Epithelial cell of prostate (primary cell): ENCODE data around the gene TPO.
"Not testable (repeated sequence)": the region's sequence is repeated elsewhere in the genome, so short reads cannot be mapped to it uniquely, and the experiment has no call there.

ENCODE experiments used
- DNase-seq: peaks from one replicate; pipeline ENCODE4 v3.0.0-alpha.2; 2011; ENCODE audit warnings: low read depth, low spot score
- H3K27ac ChIP-seq: fragments of 450-650 bp; 2 replicates; pipeline ENCODE4 v1.5.1; 2017; ENCODE audit warnings: mild to moderate bottlenecking

TPO gene

DNA sequence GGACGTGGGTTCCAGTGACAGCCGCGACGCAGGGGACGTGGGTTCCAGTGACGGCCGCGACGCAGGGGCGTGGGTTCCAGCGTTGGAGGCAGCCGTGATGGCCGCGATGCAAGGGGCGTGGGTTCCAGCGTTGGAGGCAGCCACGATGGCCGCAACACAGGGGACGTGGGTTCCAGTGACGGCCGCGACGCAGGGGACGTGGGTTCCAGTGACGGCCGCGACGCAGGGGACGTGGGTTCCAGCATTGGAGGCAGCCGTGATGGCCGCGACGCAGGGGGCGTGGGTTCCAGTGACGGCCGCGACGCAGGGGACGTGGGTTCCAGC lies 155.0 kb downstream of the TPO start:
- not testable (repeated sequence) for H3K27ac ChIP-seq, DNase-seq

DNA sequence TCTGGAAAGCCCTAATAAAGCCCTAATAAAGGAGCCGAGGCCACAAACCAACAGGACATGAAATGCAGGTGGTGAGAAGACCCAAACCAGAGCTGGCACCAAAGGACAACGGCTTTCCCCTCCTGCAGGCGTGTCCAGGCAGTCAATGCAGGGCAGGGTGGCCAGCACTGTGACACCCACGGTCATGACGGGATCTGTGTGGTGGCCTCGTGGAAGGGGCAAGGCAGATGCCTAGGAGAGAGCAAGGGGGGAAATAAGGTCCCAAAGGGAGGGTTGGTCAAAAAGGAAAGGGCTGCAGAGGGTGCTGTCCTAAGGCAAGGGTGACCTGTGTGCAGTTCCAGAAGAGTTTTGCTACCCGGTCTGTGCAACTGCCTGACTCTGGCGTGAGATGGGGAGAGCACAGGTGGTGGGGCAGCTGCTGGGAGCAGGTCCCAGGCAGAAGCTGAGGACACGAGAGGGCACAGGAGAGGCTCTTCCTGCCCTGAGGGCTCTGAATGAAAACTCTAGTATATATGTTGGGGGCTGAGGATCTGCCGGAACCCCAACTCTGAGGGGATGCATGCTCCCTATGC lies 156.7 kb downstream of the TPO start:
- no peak for DNase-seq
- H3K27ac ChIP-seq = no peak overlapping the region

DNA sequence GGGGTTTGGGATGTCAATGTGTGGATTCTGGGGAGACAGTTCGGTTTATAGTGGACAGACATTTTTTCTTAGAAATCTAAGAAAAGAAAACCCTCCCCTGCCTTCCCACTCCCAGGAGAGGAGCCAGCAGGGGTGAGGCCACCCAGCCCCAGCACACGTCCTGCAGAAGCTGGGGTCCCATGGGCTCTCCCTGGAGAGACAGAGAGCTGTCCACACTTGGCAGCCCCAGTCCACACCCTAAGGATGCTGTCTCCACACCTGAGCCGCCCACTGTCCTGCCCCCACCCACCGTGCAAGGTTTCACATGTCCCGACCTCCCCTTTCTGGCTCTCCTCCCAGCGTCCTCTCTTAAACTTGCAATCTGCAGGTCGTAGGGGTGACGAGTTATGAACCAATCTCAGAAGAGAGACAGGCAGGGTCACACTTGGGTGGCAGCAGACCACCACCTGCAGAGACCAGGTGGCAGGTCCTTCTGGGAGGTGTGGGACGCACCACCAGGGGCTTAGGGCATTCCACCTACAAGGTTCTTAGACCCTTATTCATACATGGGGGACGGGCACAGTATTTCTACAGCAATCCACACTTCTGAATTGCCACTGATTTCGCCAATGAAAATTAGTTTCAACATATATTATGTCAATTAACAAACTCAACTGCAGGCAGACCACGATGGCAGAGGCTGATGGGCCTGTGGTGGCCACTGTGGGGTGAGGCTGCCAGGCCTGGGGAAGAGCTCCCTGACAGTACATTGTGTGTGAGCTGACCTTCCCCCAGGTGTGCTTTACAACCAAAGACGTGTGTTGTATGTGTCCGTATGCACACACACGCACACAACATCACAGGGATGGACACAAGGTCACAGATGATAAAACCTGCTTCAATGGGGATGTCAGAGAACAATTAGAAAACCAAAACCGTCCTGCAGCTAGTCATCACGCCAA lies 158.5 kb downstream of the TPO start:
- DNase-seq = no peak

DNA sequence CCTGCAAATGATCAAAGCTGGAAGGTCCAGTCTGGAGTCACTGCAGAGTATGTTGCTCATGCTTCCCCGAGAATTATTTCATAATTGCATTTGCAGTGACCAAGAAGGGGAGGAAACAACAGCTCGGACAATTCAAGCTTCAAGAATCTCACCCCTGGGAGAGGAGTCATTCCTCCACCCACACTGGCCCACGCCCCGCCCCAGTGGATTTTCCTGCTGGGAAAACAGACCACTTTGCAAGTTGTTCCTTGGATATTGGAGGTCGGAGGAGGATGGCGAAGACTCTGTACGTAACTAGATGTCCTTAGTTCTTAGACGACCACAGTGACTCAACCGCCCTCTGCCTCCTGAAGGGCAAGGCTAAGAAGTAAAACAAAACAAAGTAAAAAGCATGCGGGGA lies 159.4 kb downstream of the TPO start:
- no peak overlapping the region for H3K27ac ChIP-seq
- no peak for DNase-seq

More for the DNA sequence above, 158.5 kb downstream of the TPO start:
- no peak overlapping the region for H3K27ac ChIP-seq

DNA sequence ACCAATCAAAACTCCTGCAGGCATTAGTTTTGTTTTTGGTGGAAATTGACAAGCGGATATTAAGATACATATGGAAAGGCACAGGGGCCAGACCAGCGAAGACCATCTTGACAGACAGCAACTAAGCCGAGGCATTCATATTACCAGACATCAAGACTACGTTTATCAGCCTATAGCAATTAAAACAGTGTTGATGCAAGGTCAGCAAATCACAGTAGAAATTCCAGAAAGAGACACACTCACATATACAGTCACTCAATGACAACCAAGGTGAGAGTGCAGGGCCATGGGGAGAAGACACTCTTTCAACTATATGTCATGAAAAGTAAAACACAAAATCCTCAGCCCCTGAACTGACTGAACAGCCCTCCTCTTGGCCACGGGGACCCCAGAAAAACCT lies 164.6 kb downstream of the TPO start:
- no peak overlapping the region for H3K27ac ChIP-seq
- no peak for DNase-seq

DNA sequence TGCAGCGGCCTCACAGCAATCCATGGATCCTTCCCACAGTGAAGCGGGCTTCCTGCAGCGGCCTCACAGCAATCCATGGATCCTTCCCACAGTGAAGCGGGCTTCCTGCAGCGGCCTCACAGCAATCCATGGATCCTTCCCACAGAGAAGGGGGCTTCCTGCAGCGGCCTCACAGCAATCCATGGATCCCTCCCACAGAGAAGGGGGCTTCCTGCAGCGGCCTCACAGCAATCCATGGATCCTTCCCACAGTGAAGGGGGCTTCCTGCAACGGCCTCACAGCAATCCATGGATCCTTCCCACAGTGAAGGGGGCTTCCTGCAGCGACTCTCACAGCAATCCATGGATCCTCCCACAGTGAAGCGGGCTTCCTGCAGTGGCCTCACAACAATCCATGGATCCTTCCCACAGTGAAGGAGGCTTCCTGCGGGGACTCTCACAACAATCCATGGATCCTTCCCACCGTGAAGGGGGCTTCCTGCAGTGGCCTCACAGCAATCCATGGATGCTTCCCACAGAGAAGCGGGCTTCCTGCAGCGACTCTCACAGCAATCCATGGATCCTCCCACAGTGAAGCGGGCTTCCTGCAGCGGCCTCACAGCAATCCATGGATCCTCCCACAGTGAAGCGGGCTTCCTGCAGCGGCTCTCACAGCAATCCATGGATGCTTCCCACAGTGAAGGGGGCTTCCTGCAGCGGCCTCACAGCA lies 168.1 kb downstream of the TPO start:
- DNase-seq, H3K27ac ChIP-seq: not testable (repeated sequence)

DNA sequence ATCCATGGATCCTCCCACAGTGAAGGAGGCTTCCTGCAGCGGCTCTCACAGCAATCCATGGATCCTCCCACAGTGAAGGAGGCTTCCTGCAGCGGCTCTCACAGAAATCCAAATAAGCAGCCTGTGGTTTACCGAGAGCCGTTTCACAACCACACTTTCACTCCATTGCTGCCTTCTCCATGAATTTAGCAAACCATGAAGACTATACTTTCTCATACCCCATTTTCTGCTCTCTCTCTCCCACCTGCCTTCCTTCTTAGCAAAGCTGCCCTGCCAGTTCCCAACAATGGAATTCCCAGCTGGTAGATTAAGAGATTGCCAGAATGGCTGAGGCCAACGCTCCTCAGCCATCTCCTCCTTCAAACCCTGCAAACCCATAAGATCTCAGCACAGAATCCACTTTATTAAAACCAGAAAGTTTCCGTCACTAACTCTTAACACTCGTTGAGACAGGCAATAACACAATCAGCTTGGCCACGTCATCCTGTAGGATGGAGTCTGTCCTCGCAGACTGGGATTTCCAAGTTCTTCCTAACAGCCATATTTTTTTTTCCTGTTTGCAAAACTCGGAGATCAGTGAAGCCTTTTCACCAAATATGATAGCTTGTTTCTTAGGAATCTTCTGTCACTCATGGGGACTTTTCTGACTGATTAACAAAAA lies 168.8 kb downstream of the TPO start:
- no peak overlapping the region for H3K27ac ChIP-seq
- DNase-seq = no peak

DNA sequence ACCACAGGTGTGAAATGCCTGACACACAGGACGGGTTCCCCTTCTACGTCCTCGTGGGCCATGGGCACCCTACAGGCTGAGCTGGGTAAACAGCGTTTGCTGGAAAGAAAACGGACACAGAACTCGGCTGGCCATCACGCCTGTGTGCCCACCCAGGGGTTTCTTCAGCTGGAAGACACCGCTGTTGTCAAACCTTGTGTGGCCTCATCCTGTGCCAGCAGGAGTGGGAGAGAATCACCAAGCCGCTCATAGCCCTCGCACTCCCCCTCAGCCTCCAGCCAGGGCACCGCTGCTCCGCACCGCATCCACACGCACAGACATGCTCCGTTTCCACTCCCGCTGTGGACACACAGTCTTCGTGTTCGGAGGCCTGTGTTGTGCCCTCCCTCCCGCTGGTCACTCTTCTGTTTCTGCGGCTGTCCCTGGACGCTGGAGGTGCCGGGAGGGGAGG lies 169.7 kb downstream of the TPO start:
- H3K27ac ChIP-seq = no peak overlapping the region
- DNase-seq = no peak

DNA sequence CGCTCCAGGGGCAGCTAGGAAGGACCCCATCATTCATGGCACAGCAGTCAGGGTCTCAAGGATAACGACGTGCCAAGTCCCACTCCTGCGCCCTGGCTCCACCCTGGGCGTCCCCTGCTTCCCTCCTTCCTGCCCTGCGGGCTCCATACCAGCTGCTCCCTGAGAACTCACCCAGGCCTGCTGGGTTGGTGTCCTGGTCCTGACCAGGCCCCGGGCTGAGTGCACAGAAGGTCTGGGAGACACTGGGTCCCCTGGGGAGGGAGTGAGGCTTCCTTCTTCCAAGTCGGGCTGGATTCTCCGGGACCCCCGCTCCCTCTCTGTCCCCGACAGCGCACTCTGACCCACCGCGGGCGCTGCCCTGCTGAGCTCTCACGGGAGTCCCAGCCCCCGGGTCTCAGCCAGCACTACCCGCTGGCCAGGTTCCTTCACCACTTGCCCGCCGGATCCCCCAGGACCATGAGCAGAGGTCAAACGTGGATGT lies 170.8 kb downstream of the TPO start:
- H3K27ac ChIP-seq = no peak overlapping the region
- DNase-seq = no peak

DNA sequence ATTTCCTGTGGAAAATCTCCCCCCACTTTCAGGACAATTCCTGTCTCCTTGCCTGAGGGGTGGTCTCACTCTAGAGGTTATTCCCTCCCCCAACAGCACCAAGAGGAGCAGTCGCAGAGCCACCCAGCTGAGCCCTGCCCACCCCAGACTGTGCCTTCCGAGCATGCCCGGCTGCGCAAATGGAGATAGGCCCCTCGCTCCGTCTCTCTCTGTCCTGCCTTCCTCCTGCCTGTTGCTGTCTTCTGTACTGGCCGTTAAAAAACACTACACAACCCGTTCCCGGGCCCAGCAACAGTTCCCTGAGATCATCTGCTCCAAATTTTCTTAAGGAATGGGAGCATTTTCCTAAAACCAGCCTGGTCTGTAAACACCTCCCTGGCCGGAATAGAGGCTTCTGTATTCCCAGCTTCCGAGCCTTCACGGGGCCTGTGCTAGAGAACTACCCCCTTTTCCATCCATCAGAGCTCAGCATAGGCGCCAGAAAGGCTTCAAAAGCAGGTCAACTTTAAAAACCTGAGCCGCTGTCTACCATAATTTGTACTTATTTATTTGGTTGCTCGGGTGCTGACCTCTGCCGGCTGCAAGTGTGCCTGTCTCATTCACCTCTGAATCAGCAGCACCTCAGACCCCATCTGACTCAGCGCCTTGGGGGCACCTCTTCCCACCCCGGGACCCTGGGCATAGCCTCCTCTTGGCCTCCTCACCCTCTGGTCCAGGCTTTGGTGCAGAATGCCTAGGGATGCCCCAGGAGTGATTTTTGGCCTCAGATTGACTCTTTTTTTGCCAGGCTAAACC lies 171.6 kb downstream of the TPO start:
- H3K27ac ChIP-seq = no peak overlapping the region
- DNase-seq = no peak

DNA sequence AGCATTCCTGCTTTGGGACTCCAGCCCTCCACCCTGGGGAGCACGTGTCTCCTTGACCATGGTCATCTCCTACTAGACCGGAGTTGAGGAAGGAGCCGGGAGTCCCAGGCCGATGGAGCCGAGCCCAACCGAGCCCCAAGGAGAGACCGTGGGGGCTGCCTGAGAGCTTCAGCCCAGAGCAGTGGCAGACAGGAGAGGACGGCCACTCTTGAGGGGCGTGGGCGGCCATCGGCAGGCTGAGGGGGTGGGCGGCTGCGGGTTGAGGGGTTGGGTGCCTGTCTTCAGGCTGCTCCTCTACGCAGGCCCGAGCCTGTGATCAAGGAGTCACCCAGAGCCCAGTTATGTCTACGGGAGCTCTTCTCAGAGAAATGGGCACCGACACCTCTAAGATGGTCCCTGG lies 172.4 kb downstream of the TPO start:
- H3K27ac ChIP-seq = no peak overlapping the region
- no peak for DNase-seq

DNA sequence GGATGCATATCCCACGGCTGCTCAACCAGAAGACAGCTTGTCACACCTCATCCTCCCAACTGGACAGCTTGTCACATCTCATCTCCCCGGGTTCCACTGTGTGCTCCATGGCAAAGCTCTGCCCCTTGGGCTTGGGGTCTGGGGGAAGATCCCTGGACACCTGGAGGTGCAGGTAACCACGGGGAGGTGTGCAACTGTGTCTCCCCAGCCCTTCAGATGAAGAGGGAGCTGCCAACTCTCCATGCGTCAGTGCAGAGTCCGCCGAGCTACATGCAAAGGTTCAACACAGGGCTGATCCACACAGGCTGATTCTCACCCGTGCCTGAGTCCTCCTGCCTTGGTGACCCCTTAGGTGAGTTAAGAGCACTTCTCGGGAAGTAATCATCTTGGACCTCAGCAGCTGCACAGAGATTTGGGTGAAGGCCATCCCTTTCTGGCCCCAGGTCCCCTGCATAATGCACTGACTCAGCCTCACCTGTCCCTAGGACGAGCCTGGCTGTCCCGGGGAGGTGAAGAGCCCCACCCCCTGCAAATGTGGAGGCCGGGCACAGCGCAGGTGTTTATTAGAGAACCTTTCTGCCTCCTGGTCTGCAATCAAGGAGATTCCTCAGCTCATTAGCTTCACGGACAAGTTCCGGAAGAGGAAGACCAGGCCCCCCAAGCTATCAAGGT lies 173.1 kb downstream of the TPO start:
- H3K27ac ChIP-seq = no peak overlapping the region
- DNase-seq = no peak

DNA sequence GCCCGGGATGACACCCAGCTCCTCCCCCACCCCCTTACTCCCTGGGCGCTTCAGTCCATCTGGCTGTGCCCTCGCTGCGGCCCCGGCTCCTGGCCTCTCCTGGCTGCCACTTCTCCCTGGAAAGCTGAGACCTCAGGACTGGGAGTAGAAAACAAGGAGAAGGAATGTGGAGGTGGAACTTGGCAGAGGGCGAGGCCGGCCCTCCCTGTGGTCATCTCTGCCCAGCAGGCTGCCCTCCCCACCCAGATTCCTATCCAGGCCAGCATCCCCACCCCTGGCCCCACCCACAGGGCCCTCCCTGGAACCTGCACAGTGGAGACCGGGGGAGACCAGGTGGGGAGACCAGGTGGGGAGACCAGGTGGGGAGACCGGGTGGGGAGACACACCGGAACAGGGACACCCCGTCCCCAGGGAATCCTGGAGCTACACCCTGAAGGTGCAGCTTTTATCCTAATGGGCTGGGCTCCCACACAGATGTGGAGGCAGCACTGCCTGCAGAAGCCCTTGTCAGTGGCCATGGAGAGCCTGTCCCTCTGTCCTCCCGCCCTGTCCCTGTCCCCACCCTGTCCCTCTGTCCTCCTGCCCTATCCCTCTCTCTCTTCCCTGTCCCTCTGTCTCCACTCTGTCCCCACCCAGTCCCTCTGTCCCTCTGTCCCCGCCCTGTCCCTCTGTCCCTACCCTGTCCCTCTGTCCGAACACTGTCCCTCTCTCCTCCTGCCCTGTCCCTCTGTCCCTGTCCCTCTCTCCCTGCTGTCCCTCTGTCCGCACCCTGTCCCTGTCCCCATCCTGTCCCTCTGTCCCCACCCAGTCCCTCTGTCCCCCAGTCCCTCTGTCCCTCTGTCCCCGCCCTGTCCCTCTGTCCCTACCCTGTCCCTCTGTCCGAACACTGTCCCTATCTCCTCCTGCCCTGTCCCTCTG lies 173.9 kb downstream of the TPO start:
- DNase-seq = no peak
- no peak overlapping the region for H3K27ac ChIP-seq

DNA sequence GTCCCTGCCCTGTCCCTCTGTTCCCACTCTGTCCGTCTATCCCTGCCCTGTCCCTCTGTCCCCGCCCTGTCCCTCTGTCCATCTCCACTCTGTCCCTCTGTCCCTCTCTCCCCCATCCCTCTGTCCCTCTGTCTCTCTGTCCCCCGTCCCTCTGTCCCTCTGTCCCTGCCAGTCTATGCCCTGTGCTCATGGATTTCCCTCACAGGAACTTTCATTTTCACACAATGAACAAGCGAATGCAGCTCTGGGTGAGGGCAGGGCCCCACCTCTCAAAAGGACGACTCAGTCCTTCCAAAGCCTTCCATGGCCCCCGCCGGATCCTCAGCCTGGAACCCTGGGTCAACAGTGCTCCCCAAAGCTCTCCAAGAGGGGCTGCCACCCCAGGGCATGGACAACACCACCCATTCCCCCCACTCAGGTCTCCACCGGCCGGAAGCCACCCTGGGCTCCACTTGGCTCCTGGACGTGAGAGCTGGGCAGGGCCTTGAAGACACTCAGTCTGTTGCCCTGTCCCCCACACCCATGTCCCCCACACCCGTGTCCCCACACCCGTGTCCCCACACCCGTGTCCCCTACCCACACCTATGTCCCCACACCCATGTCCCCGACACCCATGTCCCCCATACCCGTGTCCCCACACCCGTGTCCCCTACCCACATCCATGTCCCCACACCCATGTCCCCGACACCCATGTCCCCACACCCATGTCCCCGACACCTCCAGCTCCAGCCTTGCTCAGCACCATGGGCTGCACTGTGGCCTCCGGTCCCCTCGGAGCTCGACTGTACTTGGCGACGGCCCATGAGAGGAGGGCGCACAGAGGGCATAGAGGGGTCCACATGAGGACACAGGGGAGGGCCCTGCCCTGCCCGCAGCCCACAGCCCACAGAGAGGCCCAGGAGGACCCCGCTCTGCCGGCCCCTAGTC lies 175.1 kb downstream of the TPO start:
- DNase-seq = no peak
- H3K27ac ChIP-seq = no peak overlapping the region

DNA sequence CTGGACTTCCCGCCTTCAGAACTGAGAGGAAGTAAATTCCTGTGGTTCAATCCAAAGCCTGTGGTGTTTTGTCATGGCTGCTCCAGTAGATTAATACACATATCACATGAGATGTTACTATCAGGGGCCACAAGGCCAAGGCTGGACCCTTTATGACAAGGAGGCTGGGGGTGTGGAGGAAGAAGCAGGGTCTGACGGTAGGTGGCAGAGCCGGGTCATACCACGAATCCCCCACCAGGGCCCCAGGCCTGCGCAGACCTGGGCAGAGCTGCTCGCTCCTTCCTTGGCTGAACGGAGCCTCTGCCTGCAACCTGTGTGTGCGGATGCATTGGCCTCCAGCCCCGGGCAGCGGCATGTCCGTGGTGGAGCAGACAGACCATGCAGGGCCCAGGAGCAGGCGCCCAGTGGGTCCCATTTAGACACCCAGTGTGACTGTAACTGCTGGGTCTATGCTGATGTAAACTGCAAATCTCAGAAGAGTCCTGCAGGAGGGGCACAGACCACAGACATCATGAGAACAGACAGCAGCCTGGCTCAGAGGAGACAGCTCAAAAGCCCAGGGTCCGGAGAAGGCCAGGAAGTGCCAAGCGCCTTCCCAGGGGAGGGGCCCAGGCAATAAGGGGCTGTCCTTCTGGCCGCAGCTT lies 175.8 kb downstream of the TPO start:
- no peak for DNase-seq
- H3K27ac ChIP-seq = no peak overlapping the region

DNA sequence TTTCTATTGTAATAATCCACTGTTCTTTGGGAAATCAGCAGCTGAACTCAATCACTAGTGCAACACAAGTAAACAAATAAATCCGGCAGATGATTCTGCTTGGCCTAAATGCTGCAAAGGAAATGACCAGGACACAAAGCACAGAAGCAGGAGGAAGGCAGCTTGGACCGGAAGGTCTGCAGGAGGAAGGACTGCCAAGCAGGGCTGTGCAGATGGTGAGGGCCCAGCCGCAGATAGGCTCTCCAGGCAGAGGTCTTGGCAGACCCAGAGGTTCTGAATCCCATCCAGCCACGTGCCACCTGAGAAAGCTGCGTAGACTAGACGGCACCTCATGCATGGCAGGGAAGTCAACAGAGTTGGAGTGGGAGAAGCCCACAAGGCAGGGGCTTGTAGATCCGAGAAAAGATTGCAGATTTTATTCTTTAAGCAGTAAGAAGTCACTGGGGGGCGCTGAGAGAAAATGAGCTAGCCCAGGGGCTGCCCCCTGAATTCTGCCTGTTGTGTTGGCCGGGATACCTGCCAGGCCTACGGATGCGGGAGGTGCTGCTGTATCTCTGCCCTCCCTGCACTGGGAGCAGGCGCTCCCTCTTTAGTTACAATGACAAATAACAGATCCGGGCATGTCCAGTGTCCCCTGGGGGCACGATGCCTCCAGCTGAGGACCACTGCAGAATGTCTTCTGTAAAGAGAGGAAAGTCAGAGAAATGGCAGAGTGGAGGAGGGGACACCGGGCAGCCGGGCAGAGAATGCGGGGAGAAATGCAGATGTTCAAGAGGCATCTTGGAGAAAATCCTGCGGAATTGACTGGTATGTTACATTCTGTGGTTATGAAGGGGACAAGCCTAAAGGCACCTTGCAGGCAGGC lies 177.6 kb downstream of the TPO start:
- H3K27ac ChIP-seq = no peak overlapping the region
- no peak for DNase-seq
